ENCODE measurements around the gene ZNF598.

Gene ZNF598

GRCh38 chr16:1987198-1987597, 22.4 kb downstream of the ZNF598 start:
- no peak for TF ChIP-seq ZNF366 (tag by site-specific recombination; conservative IDR thresholded peaks at IDR 0.05)
- H3K4me1 ChIP-seq (ENCODE audit: control insufficient read depth, insufficient read depth, low read length): peaks cover 10% of the 10 kb centered on the region
- H3K9me3 ChIP-seq (ENCODE audit: control insufficient read depth, insufficient read depth, low read depth, low read length): no peaks in the 10 kb centered on the region
- CTCF ChIA-PET: interaction anchor here (1.4 to 4.5 kb wide), 2 partner anchors 17 to 123 kb away, joined by 3 to 28 read pairs; no protein-coding TSS in a partner anchor
- peaks cover 0 to 22% of the 10 kb centered on the region in 2 experiments; a peak in 1 of 3 replicates for H3K36me3 ChIP-seq (ENCODE audit: control insufficient read depth in 2 of 2, insufficient read depth in 1 of 2, low read length in 2 of 2)
- no peak overlapping the region for H3K27ac ChIP-seq (ENCODE audit: extremely low read depth, low read depth, low read length)
- POLR2A ChIA-PET: interaction anchor here (0.6 to 6.3 kb wide), 5 partner anchors 9 to 217 kb away, joined by 3 to 46 read pairs (median 4); partner anchors contain the start of genes RPS2 and TRAF7
- no peak overlapping the region for H3K4me3 ChIP-seq (ENCODE audit: low read depth, low read length)

- Histone ChIP-seq H3K9me3 (ENCODE audit: control insufficient read depth, insufficient read depth, low read depth, low read length) (no peaks in the 10 kb centered on the region), H3K4me3 (ENCODE audit: low read depth, low read length) (no peak overlapping the region; the same call in 1 of the 2 replicates), H3K27ac (ENCODE audit: extremely low read depth, low read depth, low read length) (no peak overlapping the region), H3K4me1 (ENCODE audit: control insufficient read depth, insufficient read depth, low read length) (peaks cover 9% of the 10 kb centered on the region), H3K36me3 (ENCODE audit: control insufficient read depth in 2 of 2, insufficient read depth in 1 of 2, low read length in 2 of 2) (peaks cover 0 to 22% of the 10 kb centered on the region in 2 experiments; a peak in 1 of 3 replicates)
- POLR2A ChIA-PET: interaction anchor here (1.2 to 6.3 kb wide), 5 partner anchors 10 to 170 kb away, joined by 3 to 46 read pairs (median 4); partner anchors contain the start of genes RPS2 and TRAF7
- TF ChIP-seq ZNF555 (tag by site-specific recombination; conservative IDR thresholded peaks at IDR 0.05) (no peak), HOXA7 (CRISPR knock-in tag; IDR thresholded peaks at IDR 0.05; ENCODE audit: borderline replicate concordance) (no peak), ZNF223 (tag by site-specific recombination; IDR thresholded peaks at IDR 0.05) (no peak), ZNF132 (tag by site-specific recombination; IDR thresholded peaks at IDR 0.05; ENCODE audit: borderline replicate concordance) (no peak), ZNF837 (tag by site-specific recombination; IDR thresholded peaks at IDR 0.05) (no peak), ZNF23 (tag by site-specific recombination; IDR thresholded peaks at IDR 0.05; ENCODE audit: borderline replicate concordance) (no peak), ZBTB26 (tag by site-specific recombination; optimal IDR thresholded peaks at IDR 0.05) (no peak), ZNF211 (tag by site-specific recombination; IDR thresholded peaks at IDR 0.05; ENCODE audit: low read depth) (no peak), YY1 (tag by site-specific recombination; IDR thresholded peaks at IDR 0.05) (no peak), ZNF624 (tag by site-specific recombination; IDR thresholded peaks at IDR 0.05) (no peak), ZNF776 (tag by site-specific recombination; IDR thresholded peaks at IDR 0.05; ENCODE audit: borderline replicate concordance) (no peak), ZNF585B (tag by site-specific recombination; IDR thresholded peaks at IDR 0.05) (no peak), PRDM10 (tag by site-specific recombination; IDR thresholded peaks at IDR 0.05) (no peak), BCL11A (tag by site-specific recombination; IDR thresholded peaks at IDR 0.05; ENCODE audit: low read depth) (no peak), GLI2 (tag by site-specific recombination; IDR thresholded peaks at IDR 0.05; ENCODE audit: borderline replicate concordance, low read depth) (no peak), OVOL3 (tag by site-specific recombination; IDR thresholded peaks at IDR 0.05) (no peak), ZNF558 (tag by site-specific recombination; IDR thresholded peaks at IDR 0.05) (no peak), GLIS1 (tag by site-specific recombination; IDR thresholded peaks at IDR 0.05) (no peak), ZBTB7A (tag by site-specific recombination; IDR thresholded peaks at IDR 0.05; ENCODE audit: low read depth) (no peak)
- CTCF ChIA-PET: interaction anchor here (0.8 to 4.5 kb wide), 4 partner anchors 19 to 156 kb away, joined by 3 to 28 read pairs (median 4); no protein-coding TSS in a partner anchor
Measured at GRCh38 chr16:1985466-1986150, 24.0 kb downstream of the ZNF598 start.
